IMR-90 (cell line): Measurements from ENCODE around the gene PATJ.

Source experiments
- CTCF ChIP-seq: conservative IDR thresholded peaks from 2 replicates; pipeline ENCODE4 v1.5.1; 2012; ENCODE audit warnings: mild to moderate bottlenecking, low read depth, low read length, improper control_type of control experiment
- MXI1 ChIP-seq: IDR thresholded peaks from 2 replicates; pipeline ENCODE4 v1.6.1; 2012; ENCODE audit warnings: low read depth, mild to moderate bottlenecking, low read length, moderate library complexity, borderline replicate concordance
- NFE2L2 ChIP-seq: fragments of 150-350 bp; IDR thresholded peaks from 2 replicates; pipeline ENCODE4 v1.6.1; 2016; ENCODE audit warnings: low read depth, mild to moderate bottlenecking, low read length
- POLR2A ChIP-seq: IDR thresholded peaks from 2 replicates; pipeline ENCODE4 v1.6.1; 2012; ENCODE audit warnings: mild to moderate bottlenecking, low read depth, low read length
- RFX5 ChIP-seq: IDR thresholded peaks from 2 replicates; pipeline ENCODE4 v1.8.0; 2012; ENCODE audit warnings: low read depth, mild to moderate bottlenecking, low read length, moderate library complexity
- SMC3 ChIP-seq: fragments of 150-350 bp; IDR thresholded peaks from 2 replicates; pipeline ENCODE4 v1.6.1; 2016; ENCODE audit warnings: low read depth, mild to moderate bottlenecking, antibody characterized with exemption, low read length, moderate library complexity

- TF ChIP-seq CTCF = peak; percentile 53
- no peak for TF ChIP-seq POLR2A
- TF ChIP-seq MXI1 = no peak
- TF ChIP-seq SMC3 = peak; percentile 40
- no peak for TF ChIP-seq RFX5
- TF ChIP-seq NFE2L2 = no peak
Measured at GRCh38 chr1:61853583-61853982, 111.3 kb downstream of the PATJ start.
